Measurements from ENCODE around the gene LMAN2.
"Not testable (repeated sequence)": the region's sequence is repeated elsewhere in the genome, so short reads cannot be mapped to it uniquely, and the experiment has no call there.

LMAN2 gene

DNA sequence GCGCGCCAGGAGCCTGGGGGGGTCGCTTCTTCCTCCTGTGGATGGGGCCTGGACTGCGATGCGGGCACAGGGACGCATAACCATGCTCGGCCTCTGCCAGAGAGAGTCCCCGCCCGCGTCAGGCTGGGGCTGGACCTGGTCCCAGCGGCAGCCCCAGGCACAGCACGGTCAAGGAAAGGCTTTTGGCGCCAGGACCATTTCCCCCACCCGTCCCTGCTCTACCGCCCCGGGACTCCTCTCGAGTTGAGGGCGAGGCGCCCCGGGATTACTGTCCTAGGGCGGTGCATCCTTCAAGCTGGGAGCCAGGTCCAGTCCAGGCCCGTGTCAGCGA, 40.1 kb downstream of the LMAN2 start:
- WGBS (ENCODE audit: insufficient coverage, insufficient read length): no CpG with 5 or more reads among the region's 23 CpGs
- H3K9me3 ChIP-seq (ENCODE audit: control insufficient read depth, insufficient read depth, low read length): no peaks in the 10 kb centered on the region
- no peaks in the 10 kb centered on the region for H3K27me3 ChIP-seq (ENCODE audit: control insufficient read depth, insufficient read depth, low read length)
- H3K36me3 ChIP-seq (ENCODE audit: control insufficient read depth, insufficient read depth, low read length): 0 out of 2 replicates have a peak, but pooled peaks cover 3% of the 10 kb centered on the region
- no peak for DNase-seq (ENCODE audit: low read depth, low spot score)
- H3K4me3 ChIP-seq (ENCODE audit: low read length): peak overlapping the region; percentile 40; the same call in 1 of the 2 replicates
- peaks cover 2% of the 10 kb centered on the region; the same call in 1 of the 2 replicates for H3K4me1 ChIP-seq (ENCODE audit: control insufficient read depth, insufficient read depth, low read length)
- no peak overlapping the region for H3K27ac ChIP-seq (ENCODE audit: low read length)

- DNase-seq (ENCODE audit: low read depth, low spot score): no peak
- no CpG with 5 or more reads among the region's 20 CpGs for WGBS (ENCODE audit: insufficient coverage, insufficient read length)
- Histone ChIP-seq H3K4me3 (ENCODE audit: low read length) (peak overlapping the region; percentile 40; the same call in 1 of the 2 replicates), H3K27ac (ENCODE audit: low read length) (no peak overlapping the region), H3K27me3 (ENCODE audit: control insufficient read depth, insufficient read depth, low read length) (no peaks in the 10 kb centered on the region), H3K9me3 (ENCODE audit: control insufficient read depth, insufficient read depth, low read length) (no peaks in the 10 kb centered on the region), H3K36me3 (ENCODE audit: control insufficient read depth, insufficient read depth, low read length) (0 out of 2 replicates have a peak, but pooled peaks cover 6% of the 10 kb centered on the region), H3K4me1 (ENCODE audit: control insufficient read depth, insufficient read depth, low read length) (peaks cover 2% of the 10 kb centered on the region; the same call in 1 of the 2 replicates)
Measured at GRCh38 chr5:177310757-177311391, 40.6 kb downstream of the LMAN2 start.

GRCh38 chr5:177310332-177310731, 41.1 kb downstream of the LMAN2 start:
- no peak overlapping the region for H3K4me3 ChIP-seq (ENCODE audit: low read length)
- H3K36me3 ChIP-seq (ENCODE audit: control insufficient read depth, insufficient read depth, low read length): 0 out of 2 replicates have a peak, but pooled peaks cover 10% of the 10 kb centered on the region
- H3K4me1 ChIP-seq (ENCODE audit: control insufficient read depth, insufficient read depth, low read length): peaks cover 2% of the 10 kb centered on the region; the same call in 1 of the 2 replicates

GRCh38 chr5:177309351-177310191, 41.9 kb downstream of the LMAN2 start:
- no peak for DNase-seq (ENCODE audit: low read depth, low spot score)
- H3K27ac ChIP-seq (ENCODE audit: low read length): no peak overlapping the region

More at GRCh38 chr5:177310332-177310731, 41.1 kb downstream of the LMAN2 start:
- H3K9me3 ChIP-seq (ENCODE audit: control insufficient read depth, insufficient read depth, low read length): no peaks in the 10 kb centered on the region
- no peak for DNase-seq (ENCODE audit: low read depth, low spot score)
- no peak overlapping the region for H3K27ac ChIP-seq (ENCODE audit: low read length)
- no peaks in the 10 kb centered on the region for H3K27me3 ChIP-seq (ENCODE audit: control insufficient read depth, insufficient read depth, low read length)
- no CpG with 5 or more reads among the region's 13 CpGs for WGBS (ENCODE audit: insufficient coverage, insufficient read length)

GRCh38 chr5:177308740-177309139, 42.7 kb downstream of the LMAN2 start:
- no peak for DNase-seq (ENCODE audit: low read depth, low spot score)
- Histone ChIP-seq H3K27ac (ENCODE audit: low read length) (no peak overlapping the region), H3K4me3 (ENCODE audit: low read length) (no peak overlapping the region), H3K27me3 (ENCODE audit: control insufficient read depth, insufficient read depth, low read length) (no peaks in the 10 kb centered on the region), H3K9me3 (ENCODE audit: control insufficient read depth, insufficient read depth, low read length) (no peaks in the 10 kb centered on the region), H3K36me3 (ENCODE audit: control insufficient read depth, insufficient read depth, low read length) (0 out of 2 replicates have a peak, but pooled peaks cover 10% of the 10 kb centered on the region), H3K4me1 (ENCODE audit: control insufficient read depth, insufficient read depth, low read length) (peaks cover 2% of the 10 kb centered on the region; the same call in 1 of the 2 replicates)
- WGBS (ENCODE audit: insufficient coverage, insufficient read length): no CpG with 5 or more reads among the region's 11 CpGs

More at GRCh38 chr5:177309351-177310191, 41.9 kb downstream of the LMAN2 start:
- no CpG with 5 or more reads among the region's 10 CpGs for WGBS (ENCODE audit: insufficient coverage, insufficient read length)
- Histone ChIP-seq H3K27me3 (ENCODE audit: control insufficient read depth, insufficient read depth, low read length) (no peaks in the 10 kb centered on the region), H3K4me1 (ENCODE audit: control insufficient read depth, insufficient read depth, low read length) (peaks cover 2% of the 10 kb centered on the region; the same call in 1 of the 2 replicates), H3K9me3 (ENCODE audit: control insufficient read depth, insufficient read depth, low read length) (no peaks in the 10 kb centered on the region), H3K36me3 (ENCODE audit: control insufficient read depth, insufficient read depth, low read length) (0 out of 2 replicates have a peak, but pooled peaks cover 10% of the 10 kb centered on the region), H3K4me3 (ENCODE audit: low read length) (no peak overlapping the region)

DNA sequence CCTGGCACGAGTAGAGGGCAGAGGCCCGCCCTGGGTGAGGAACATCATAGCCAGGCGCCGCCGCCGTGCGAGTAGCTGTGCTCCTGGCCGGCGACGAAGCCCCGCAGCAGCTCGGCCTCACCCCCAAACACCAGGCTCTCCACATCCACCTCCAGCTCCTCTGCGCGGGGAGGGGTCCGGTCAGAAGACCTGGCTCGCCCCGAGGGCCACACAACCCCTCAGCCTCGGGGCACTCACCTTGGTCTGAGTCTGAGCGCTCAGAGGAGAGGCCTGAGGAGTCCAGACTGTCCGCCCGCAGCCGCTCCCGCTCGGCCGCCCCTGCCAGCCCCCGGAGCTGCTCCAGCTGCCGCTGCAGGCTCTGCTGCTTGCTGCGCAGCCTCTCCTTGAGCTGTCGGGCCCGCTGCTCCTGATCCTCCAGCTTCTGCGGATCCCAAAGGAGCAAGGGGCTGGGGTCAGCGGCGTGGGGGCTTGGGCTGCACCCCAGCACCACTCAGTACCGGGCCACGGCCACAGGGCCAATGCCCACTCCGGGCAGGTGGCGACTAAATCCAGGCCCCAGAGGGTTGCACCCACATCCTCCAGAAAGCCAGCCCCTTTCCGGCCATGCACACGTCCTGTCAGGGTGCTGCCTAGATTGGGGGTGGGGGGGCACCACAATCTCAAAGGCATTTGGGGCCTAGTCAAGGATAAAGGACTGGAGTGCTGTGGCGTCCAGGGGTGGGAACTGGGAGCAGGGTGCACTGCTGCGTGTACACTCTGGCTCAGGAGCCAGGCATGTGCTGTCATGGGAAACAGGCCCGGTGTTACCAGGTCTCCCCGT, 43.7 kb downstream of the LMAN2 start:
- WGBS (ENCODE audit: insufficient coverage, insufficient read length): no CpG with 5 or more reads among the region's 43 CpGs
- H3K4me3 ChIP-seq (ENCODE audit: low read length): no peak overlapping the region
- H3K27ac ChIP-seq (ENCODE audit: low read length): no peak overlapping the region
- no peaks in the 10 kb centered on the region for H3K9me3 ChIP-seq (ENCODE audit: control insufficient read depth, insufficient read depth, low read length)
- no peaks in the 10 kb centered on the region; the same call in 1 of the 2 replicates for H3K4me1 ChIP-seq (ENCODE audit: control insufficient read depth, insufficient read depth, low read length)
- no peak for DNase-seq (ENCODE audit: low read depth, low spot score)
- 0 out of 2 replicates have a peak, but pooled peaks cover 10% of the 10 kb centered on the region for H3K36me3 ChIP-seq (ENCODE audit: control insufficient read depth, insufficient read depth, low read length)
- H3K27me3 ChIP-seq (ENCODE audit: control insufficient read depth, insufficient read depth, low read length): no peaks in the 10 kb centered on the region

DNA sequence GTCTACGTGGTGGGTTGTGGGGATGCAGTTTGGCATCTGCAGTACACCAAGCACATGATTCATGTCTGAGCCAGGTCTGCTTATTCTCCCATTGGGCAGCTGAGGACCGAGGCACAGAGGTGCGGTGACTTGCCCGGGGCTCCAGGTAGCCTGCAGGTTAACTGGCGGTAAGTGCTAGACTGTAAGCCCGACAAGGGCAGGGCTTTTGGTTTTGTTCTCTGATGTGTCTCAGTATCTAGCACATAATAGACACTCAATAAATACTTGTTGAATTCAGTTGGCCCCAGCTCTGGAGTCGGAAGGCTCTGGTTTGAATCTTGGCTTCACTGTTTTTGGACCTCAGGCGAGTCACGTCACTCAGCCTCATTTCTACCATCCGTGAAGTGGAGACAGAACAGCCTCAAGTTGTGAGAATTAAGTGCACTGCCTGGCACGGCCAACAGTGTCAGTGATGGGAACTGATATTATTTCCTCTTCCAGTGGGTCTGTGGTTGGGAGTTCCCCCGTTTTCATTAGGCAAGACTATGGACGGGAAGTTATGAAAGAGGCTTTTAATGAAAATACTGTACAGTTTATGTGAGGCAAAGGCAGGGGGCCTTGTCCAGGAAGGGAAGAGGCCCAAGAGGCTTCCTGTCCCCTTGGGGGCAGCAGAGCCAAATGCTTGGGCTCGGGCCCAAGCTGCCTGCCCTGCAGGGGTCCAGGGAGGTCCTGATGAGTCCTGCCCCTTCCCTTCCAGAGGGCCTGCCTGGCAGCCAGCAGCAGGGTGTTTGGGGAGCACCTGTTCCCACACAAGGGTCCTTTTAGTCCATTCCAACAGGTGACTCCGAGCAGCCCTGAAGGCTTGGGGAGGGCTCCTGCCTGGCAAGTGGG, 44.6 kb downstream of the LMAN2 start:
- Histone ChIP-seq H3K27ac (ENCODE audit: low read length) (no peak overlapping the region), H3K4me3 (ENCODE audit: low read length) (no peak overlapping the region), H3K36me3 (ENCODE audit: control insufficient read depth, insufficient read depth, low read length) (0 out of 2 replicates have a peak, but pooled peaks cover 11% of the 10 kb centered on the region), H3K9me3 (ENCODE audit: control insufficient read depth, insufficient read depth, low read length) (no peaks in the 10 kb centered on the region), H3K27me3 (ENCODE audit: control insufficient read depth, insufficient read depth, low read length) (no peaks in the 10 kb centered on the region), H3K4me1 (ENCODE audit: control insufficient read depth, insufficient read depth, low read length) (no peaks in the 10 kb centered on the region)
- no CpG with 5 or more reads among the region's 15 CpGs for WGBS (ENCODE audit: insufficient coverage, insufficient read length)
- no peak for DNase-seq (ENCODE audit: low read depth, low spot score)

GRCh38 chr5:177306103-177306640, 45.3 kb downstream of the LMAN2 start:
- not testable (repeated sequence) for H3K9me3 ChIP-seq (ENCODE audit: control insufficient read depth, insufficient read depth, low read length); H3K27ac ChIP-seq (ENCODE audit: low read length); H3K4me3 ChIP-seq (ENCODE audit: low read length); H3K27me3 ChIP-seq (ENCODE audit: control insufficient read depth, insufficient read depth, low read length); H3K4me1 ChIP-seq (ENCODE audit: control insufficient read depth, insufficient read depth, low read length); DNase-seq (ENCODE audit: low read depth, low spot score)
- peaks cover 14% of the 10 kb centered on the region; the same call in 1 of the 2 replicates for H3K36me3 ChIP-seq (ENCODE audit: control insufficient read depth, insufficient read depth, low read length)
- no CpG with 5 or more reads among the region's 11 CpGs for WGBS (ENCODE audit: insufficient coverage, insufficient read length)

DNA sequence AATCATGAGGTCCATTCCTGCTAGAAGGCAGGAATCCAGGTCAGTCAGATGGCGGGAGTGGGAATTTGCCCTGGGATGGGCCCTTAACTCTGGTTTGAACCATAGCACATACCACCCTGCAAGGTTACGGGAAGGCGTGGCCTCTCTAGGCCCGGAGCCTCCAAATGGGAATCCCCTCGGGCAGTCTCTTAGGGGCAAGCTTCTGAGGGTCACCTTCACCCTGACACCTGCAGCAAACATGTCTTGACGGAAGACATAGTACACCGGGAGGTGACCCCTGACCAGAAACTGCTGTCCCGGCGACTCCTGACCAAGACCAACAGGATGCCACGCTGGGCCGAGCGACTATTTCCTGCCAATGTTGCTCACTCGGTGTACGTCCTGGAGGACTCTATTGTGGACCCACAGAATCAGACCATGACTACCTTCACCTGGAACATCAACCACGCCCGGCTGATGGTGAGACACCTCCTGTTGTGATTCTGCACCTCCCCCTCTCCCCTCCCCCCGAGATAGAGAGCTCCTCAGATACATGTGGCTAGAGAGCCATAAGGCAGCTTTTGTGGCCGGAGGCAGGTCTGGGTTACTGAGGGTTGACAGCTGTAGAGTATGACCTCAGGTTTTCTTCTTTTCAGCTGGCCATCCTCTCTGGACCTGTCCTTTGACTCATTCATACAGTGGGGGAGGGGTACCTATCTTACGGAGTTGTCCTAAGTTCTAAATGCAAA, 46.9 kb downstream of the LMAN2 start:
- Histone ChIP-seq H3K36me3 (ENCODE audit: control insufficient read depth, insufficient read depth, low read length) (peaks cover 14% of the 10 kb centered on the region; the same call in 1 of the 2 replicates), H3K27me3 (ENCODE audit: control insufficient read depth, insufficient read depth, low read length) (no peaks in the 10 kb centered on the region), H3K9me3 (ENCODE audit: control insufficient read depth, insufficient read depth, low read length) (no peaks in the 10 kb centered on the region), H3K4me3 (ENCODE audit: low read length) (peak overlapping the region; percentile 80; the same call in 1 of the 2 replicates), H3K4me1 (ENCODE audit: control insufficient read depth, insufficient read depth, low read length) (0 out of 2 replicates have a peak, but pooled peaks cover 1% of the 10 kb centered on the region), H3K27ac (ENCODE audit: low read length) (no peak overlapping the region)
- no CpG with 5 or more reads among the region's 19 CpGs for WGBS (ENCODE audit: insufficient coverage, insufficient read length)
- DNase-seq (ENCODE audit: low read depth, low spot score): no peak
